Transverse colon (tissue), 4 donors: ENCODE results near the gene HOXD11. TPM values are rescaled to one million over a fixed set of nuclear protein-coding genes. Genes with fewer than 3 reads are reported as not detected.

ENCODE experiments used
- DNase-seq: peaks from one replicate; pipeline ENCODE4 v3.0.0-alpha.2; 2019
- H3K27ac ChIP-seq, 4 donors: fragments of 200-600 bp; sonication (generic); 2 replicates each; pipeline ENCODE4 v1.5.1; 2016 to 2018; ENCODE audit warnings: inconsistent platforms in 4 of 4
- H3K27me3 ChIP-seq: fragments of 200-600 bp; sonication (generic); 2 replicates; pipeline ENCODE4 v1.5.1; 2017; ENCODE audit warnings: inconsistent platforms
- H3K36me3 ChIP-seq, 4 donors: fragments of 200-600 bp; sonication (generic); 2 replicates each; pipeline ENCODE4 v1.5.1; 2017 to 2019; ENCODE audit warnings: inconsistent platforms in 4 of 4
- H3K4me1 ChIP-seq, 4 donors: fragments of 200-600 bp; sonication (generic); 2 replicates each; pipeline ENCODE4 v1.5.1; 2017 to 2020; ENCODE audit warnings: inconsistent platforms in 4 of 4
- H3K4me3 ChIP-seq, 4 donors: fragments of 200-600 bp; sonication (generic); 1 replicate in 1 of 4; 2 replicates in 3 of 4; pipeline versions ENCODE4 v1.5.1 to v1.6.1; 2017 to 2019; ENCODE audit warnings: inconsistent platforms in 4 of 4
- H3K9me3 ChIP-seq, 2 donors: fragments of 200-600 bp; sonication (generic); 2 replicates each; pipeline ENCODE4 v1.5.1; 2017 to 2019; ENCODE audit warnings: inconsistent platforms in 2 of 2
- EP300 ChIP-seq: sonication (generic); formaldehyde crosslinking; IDR thresholded peaks from one replicate; pipeline ENCODE4 v1.6.1; 2017; ENCODE audit warnings: antibody characterized with exemption, low read depth
- POLR2A ChIP-seq: fragments of 450-650 bp; IDR thresholded peaks from one replicate; pipeline ENCODE4 v1.6.1; 2016; ENCODE audit warnings: antibody characterized with exemption, mild to moderate bottlenecking, moderate library complexity
- POLR2AphosphoS5 ChIP-seq, 3 donors: sonication (generic); formaldehyde crosslinking; IDR thresholded peaks; one replicate each; pipeline ENCODE4 v1.6.1; 2016; ENCODE audit warnings: antibody characterized with exemption in 3 of 3
- WGBS, 2 donors: methylation state at CpG; one replicate each; pipeline ENCODE4 v1.1.5; 2018; ENCODE audit warnings: low coverage in 1 of 2; 5-methylcytosine and 5-hydroxymethylcytosine counted together
- in situ Hi-C, 4 donors: fragments of 200-750 bp; cut with MboI; loops; one replicate each; pipeline versions ENCODE4 v1.15.0 to v1.15.1; 2017; ENCODE audit warnings: low sequenced_read_pairs in 3 of 4, low pct_ligation_motif_present in 1 of 4, low pct_unique_long_range_greater_than_20kb in 1 of 4
- intact Hi-C: fragments of 100-400 bp; cut with DNase I; formaldehyde crosslinking; loops from one replicate; pipeline ENCODE4 v1.15.1; 2023; ENCODE audit warnings: low total_unique reads
- total RNA-seq, 4 donors: library from RNA; depleted of rRNA; stranded (reverse); fragments of >200 nt; gene quantifications; one replicate each; pipeline ENCODE4 v1.1.0, GENCODE V29; 2016
- TF ChIP-seq, protein P1 (sequence below), 5 experiments: fragments of 200-600 bp in 3 of 5; fragments of 450-650 bp in 2 of 5; sonication (generic) in 3 of 5; IDR thresholded peaks; 1 replicate in 2 of 5; 2 replicates in 3 of 5; pipeline ENCODE4 v1.5.1; 2016 to 2017; ENCODE audit warnings: antibody characterized with exemption in 5 of 5, inconsistent platforms in 3 of 5, mild to moderate bottlenecking in 2 of 5, moderate library complexity in 1 of 5

Gene HOXD11
- total RNA-seq, 4 donors from 2014 or later: 0.41 to 13.5 (median 4.4) TPM

DNA sequence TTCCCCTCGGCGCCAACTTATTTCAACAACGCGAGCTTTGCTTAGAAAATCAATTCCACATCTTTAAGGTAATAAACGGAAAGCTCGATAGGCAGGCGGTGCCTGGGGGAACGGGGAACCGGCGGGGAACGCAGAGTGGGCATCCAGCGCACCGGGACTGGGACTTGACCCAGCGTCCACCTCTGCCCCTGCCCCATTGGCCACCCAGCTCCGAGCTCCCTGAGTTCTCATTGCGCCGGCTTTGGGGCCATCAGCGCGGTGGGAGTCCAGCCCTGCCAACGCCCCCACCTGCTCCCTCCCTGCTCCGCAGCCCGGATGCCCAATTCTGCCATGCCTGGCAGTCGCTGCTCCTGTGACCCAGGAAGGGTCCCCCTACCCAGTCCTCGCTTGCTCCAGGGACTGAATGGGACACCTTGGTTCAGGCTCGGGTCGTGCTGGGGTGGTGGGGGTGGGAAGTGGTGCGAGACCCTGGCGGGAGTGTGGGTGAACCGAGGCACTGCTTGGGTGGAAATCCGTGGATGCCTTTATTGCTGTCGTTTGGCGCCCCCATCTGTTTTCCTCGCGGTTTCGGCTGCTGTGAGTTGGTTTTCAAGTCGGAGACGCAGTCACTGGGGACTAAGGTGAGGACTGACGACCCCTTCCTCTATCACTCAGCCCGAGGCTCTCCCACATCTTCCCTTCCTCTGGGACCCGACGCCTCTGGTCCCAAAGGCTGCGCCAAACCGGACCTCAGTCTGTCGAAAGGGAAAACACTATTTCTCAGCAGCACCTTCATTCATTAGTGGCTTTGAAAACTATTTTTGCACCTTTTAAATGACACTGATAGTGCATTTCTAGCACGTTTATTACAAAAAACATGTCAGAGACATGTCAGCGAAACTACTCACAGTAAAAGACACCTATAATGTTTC is 21.0 kb upstream of the HOXD11 start:
- intact Hi-C loops (loop anchor here (5.0 to 10.0 kb wide), 3 partner anchors 399 to 831 kb away; no protein-coding TSS in a partner anchor), in situ Hi-C loops (loop anchor here in 2 of 4 donors (25.0 kb wide), 2 partner anchors 399 to 724 kb away; no protein-coding TSS in a partner anchor)
- Histone ChIP-seq H3K4me1 (peaks cover 3 to 42% (median 24%) of the 10 kb centered on the region in 4 donors), H3K9me3 (no peaks in the 10 kb centered on the region), H3K27me3 (peaks cover 100% of the 10 kb centered on the region), H3K36me3 (no peaks in the 10 kb centered on the region), H3K4me3 (no peak overlapping the region), H3K27ac (no peak overlapping the region)
- peak; percentile 49 for DNase-seq
- TF ChIP-seq, protein P1, sequence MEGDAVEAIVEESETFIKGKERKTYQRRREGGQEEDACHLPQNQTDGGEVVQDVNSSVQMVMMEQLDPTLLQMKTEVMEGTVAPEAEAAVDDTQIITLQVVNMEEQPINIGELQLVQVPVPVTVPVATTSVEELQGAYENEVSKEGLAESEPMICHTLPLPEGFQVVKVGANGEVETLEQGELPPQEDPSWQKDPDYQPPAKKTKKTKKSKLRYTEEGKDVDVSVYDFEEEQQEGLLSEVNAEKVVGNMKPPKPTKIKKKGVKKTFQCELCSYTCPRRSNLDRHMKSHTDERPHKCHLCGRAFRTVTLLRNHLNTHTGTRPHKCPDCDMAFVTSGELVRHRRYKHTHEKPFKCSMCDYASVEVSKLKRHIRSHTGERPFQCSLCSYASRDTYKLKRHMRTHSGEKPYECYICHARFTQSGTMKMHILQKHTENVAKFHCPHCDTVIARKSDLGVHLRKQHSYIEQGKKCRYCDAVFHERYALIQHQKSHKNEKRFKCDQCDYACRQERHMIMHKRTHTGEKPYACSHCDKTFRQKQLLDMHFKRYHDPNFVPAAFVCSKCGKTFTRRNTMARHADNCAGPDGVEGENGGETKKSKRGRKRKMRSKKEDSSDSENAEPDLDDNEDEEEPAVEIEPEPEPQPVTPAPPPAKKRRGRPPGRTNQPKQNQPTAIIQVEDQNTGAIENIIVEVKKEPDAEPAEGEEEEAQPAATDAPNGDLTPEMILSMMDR (IDR thresholded peaks at IDR 0.05): peak; percentile 23 to 39 (median 33)
- no peak for TF ChIP-seq POLR2A
- 0 to 7% methylated on average over 5 to 45 of the region's 46 CpGs for WGBS, 2 donors

DNA sequence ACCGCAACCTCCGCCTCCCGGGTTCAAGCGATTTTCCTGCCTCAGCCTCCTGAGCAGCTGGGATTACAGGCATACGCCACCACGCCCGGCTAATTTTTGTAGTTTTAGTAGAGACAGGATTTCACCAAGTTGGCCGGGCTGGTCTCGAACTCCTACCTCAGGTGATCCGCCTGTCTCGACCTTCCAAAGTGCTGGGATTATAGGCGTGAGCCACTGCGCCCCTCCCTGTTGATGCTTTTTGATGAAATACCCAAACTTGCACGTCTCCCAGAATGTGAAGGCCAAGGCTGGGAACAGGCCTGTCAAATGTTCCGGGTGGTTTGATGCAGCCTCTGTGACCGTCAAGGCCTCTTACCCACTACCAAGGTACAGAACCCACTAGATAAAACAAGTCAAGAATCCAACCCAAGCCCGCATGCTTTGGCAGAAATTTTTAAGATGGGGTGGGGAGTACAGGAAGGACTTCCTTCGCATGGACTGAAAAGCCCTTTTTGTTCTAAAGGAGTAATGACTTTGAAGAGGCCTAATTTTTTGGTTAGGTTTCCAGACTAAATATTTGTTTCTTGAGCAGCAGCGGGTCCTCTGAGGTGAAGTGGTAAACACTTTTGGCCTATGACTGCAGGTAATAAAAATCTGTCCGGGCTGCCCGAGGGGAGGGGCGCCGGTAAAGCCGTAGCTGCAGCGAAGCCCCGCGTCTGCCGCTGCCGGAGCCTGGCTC is 19.6 kb upstream of the HOXD11 start:
- Histone ChIP-seq H3K4me1 (peaks cover 0 to 39% (median 21%) of the 10 kb centered on the region in 4 donors), H3K9me3 (no peaks in the 10 kb centered on the region), H3K27ac (no peak overlapping the region), H3K4me3 (peak overlapping the region in 2 of 4 donors; percentile 15 to 48), H3K36me3 (no peaks in the 10 kb centered on the region), H3K27me3 (peaks cover 100% of the 10 kb centered on the region)
- intact Hi-C loops: loop anchor here (5.0 to 10.0 kb wide), 3 partner anchors 400 to 833 kb away; no protein-coding TSS in a partner anchor
- WGBS, 2 donors: 45 to 53% methylated on average over 2 to 29 of the region's 29 CpGs
- in situ Hi-C loops: loop anchor here in 2 of 4 donors (25.0 kb wide), 2 partner anchors 400 to 725 kb away; no protein-coding TSS in a partner anchor
- no peak for TF ChIP-seq EP300
- no peak for TF ChIP-seq POLR2A
- no peak for TF ChIP-seq POLR2AphosphoS5 (IDR thresholded peaks at IDR 0.05)
- TF ChIP-seq, protein P1 (IDR thresholded peaks at IDR 0.05): no peak
- no peak for DNase-seq

DNA sequence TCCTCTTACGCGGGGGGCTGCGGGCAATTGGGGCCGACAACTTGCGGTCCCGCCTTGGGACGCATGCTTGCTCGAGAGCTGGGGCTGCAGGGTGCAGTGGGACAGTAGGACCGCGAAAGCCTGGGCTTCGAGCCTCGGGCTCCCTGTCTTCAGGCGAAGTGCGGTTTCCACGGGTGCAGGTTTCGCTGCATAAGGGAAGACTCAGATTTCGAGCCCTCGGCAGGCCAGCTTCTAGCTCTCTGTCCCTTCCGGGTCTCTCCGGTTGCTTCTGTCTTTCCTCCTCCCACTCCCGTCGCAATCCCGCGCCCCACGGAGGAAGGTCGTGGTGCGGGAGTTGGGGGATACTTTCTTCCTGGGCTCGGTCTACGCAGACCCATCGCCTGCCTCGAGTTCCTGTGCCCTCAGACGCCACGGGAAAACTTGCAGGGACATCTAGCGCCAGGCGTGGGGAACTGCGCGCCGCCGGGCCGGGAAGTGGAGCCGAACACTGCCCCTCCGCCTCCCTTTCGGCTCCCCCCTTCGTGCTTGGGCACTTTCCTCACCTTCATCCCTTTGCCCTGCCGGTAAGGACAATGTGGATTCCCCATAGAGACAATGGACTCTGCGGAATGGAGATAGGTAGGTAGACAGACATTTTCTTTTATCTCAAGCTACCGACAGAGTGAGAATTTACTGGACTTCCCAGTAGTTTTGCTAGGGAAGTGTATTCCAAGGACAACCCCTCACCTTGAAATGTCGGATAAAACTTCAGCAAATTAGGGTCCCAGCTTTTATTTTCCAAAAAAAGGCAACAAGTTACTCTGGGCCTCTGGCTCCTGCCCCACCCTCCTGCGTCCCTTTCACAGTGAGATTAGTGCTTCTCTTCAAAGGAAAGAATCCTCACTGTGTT is 18.8 kb upstream of the HOXD11 start:
- TF ChIP-seq POLR2AphosphoS5 (IDR thresholded peaks at IDR 0.05) (peak in 1 of 3 donors; percentile 8), POLR2A (no peak)
- TF ChIP-seq, protein P1 (IDR thresholded peaks at IDR 0.05): peak; percentile 67 to 79 (median 73)
- Histone ChIP-seq H3K4me3 (peak overlapping the region in 2 of 4 donors; percentile 15 to 48), H3K27me3 (peaks cover 100% of the 10 kb centered on the region), H3K4me1 (peaks cover 3 to 39% (median 26%) of the 10 kb centered on the region in 4 donors), H3K9me3 (no peaks in the 10 kb centered on the region), H3K36me3 (no peaks in the 10 kb centered on the region), H3K27ac (no peak overlapping the region)
- WGBS, 2 donors: 0 to 11% methylated on average over 3 to 49 of the region's 49 CpGs
- in situ Hi-C loops (loop anchor here in 2 of 4 donors (25.0 kb wide), 2 partner anchors 401 to 726 kb away; no protein-coding TSS in a partner anchor), intact Hi-C loops (loop anchor here (5.0 to 10.0 kb wide), 3 partner anchors 401 to 833 kb away; no protein-coding TSS in a partner anchor)
- DNase-seq: peak; percentile 59
